C4-2B (cell line): ENCODE data around the gene PSMG2.

ENCODE experiments used
- ZFX ChIP-seq: fragments of 450-650 bp; IDR thresholded peaks from 2 replicates; pipeline ENCODE4 v1.6.1; 2017
- TF ChIP-seq, protein P1 (sequence below): fragments of 450-650 bp; conservative IDR thresholded peaks from 2 replicates; pipeline ENCODE4 v1.5.1; 2017; ENCODE audit warnings: mild to moderate bottlenecking

GRCh38 chr18:12703096-12703567 is 290 bp downstream of the PSMG2 start:
- TF ChIP-seq, protein P1, sequence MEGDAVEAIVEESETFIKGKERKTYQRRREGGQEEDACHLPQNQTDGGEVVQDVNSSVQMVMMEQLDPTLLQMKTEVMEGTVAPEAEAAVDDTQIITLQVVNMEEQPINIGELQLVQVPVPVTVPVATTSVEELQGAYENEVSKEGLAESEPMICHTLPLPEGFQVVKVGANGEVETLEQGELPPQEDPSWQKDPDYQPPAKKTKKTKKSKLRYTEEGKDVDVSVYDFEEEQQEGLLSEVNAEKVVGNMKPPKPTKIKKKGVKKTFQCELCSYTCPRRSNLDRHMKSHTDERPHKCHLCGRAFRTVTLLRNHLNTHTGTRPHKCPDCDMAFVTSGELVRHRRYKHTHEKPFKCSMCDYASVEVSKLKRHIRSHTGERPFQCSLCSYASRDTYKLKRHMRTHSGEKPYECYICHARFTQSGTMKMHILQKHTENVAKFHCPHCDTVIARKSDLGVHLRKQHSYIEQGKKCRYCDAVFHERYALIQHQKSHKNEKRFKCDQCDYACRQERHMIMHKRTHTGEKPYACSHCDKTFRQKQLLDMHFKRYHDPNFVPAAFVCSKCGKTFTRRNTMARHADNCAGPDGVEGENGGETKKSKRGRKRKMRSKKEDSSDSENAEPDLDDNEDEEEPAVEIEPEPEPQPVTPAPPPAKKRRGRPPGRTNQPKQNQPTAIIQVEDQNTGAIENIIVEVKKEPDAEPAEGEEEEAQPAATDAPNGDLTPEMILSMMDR = no peak
- no peak for TF ChIP-seq ZFX
